NOMO-1 (cell line): ENCODE measurements around the gene RNLS.

ENCODE experiments used
- DNase-seq, 2 experiments: peaks; one replicate each; lab custom pipeline; 2025; ENCODE audit not compliant: unreplicated experiment in 2 of 2; lab: John Stamatoyannopoulos, UW

RNLS gene

DNA sequence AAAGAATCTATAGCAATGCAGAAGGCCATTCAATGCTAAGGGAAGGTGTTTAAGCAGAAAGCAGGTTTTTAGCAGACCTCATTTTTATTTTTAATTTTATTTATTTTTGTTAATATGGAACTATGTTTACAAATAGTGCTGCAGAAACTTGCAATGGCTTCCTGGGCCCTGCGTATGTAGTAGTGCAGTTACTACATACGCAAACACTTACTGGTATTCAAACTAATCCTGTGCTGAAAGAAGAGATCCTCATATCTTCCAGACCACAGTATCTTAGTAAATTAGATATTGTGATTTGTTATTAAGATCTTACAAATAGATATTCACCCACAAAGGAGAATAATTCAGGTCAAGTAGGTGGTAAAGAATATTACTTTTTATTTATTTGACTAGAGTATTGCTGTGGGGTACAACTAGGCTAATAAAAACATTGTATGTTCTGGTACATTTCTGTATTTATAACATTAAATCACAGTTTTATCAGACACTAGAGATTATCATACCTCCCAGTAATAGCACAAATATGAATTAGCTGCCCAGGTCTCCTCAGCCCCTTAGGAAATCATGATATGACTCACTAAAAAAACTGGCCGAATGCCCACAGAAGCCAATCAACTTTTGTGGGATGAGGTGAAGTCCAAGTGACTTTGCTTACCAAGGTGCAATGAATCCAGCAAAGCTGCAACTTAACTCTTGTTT, 57.6 kb downstream of the RNLS start:
- no peak for DNase-seq

GRCh38 chr10:88523739-88524400, 59.2 kb downstream of the RNLS start:
- DNase-seq = no peak

- no peak for DNase-seq
These were observed 60.4 kb downstream of the RNLS start for GRCh38 chr10:88522715-88523114.

DNA sequence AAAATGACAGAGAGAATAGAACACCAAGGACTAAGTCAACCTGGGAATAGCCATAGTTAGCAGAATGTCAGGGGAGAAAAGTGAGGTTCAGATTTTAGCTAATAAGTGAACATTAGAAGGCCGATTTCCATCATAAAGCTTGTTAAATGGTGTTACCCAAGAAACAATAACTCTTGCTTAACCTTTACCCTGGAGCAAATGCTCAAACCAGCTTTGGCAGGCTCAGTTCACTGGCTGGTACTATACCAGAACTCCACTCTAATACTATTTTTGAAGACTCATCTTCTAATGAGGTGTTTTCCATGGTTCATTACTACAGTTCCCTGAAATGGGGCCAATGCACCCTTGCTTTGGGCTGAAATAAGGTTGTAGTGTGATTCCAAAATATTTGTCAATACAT, 61.3 kb downstream of the RNLS start:
- no peak for DNase-seq

DNA sequence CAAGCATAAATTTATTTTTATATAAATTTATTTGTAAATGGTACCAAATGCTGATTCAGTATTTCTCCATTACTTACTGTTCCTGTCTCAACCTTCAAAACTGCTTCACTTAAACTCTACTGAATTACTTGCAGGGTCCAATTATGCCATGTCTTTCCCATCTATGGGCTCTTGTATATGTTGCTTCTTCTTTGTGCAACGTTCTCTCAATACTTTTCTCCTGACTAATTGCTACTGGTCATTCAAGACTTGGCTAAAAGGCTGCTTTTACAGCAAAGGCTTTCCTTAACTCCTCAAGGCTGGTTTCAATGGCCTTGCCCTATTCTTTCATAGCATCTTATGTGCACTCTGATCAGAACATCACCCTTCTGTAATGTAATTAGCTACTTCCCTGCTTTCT, 67.9 kb downstream of the RNLS start:
- DNase-seq = no peak

DNA sequence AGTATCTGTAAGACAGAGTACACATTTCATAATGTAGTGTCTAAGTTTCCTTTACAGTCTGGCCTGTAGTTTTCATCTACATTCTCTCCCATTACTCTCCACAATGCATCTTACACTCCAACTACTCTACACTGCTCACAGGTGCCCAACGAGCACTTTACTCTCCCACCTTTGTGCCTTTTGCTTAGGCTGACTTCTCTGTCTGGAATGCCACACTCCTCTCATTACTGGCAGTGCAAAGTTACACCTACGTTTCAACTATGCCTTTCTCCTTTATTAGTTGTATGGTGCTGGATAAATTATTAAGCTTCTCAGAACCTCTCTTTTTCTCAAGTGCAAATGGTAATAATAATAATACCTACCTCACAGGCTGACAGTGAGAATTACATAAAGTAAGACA, 70.5 kb downstream of the RNLS start:
- DNase-seq = no peak

- no peak for DNase-seq
These were observed 74.3 kb downstream of the RNLS start for GRCh38 chr10:88508796-88509195.

- no peak for DNase-seq
These were observed 75.2 kb downstream of the RNLS start for GRCh38 chr10:88507826-88508453.

GRCh38 chr10:88507404-88507803, 75.7 kb downstream of the RNLS start:
- DNase-seq = no peak

- DNase-seq = no peak
These were observed 77.4 kb downstream of the RNLS start for GRCh38 chr10:88505680-88506215.

- DNase-seq = no peak
These were observed 77.9 kb downstream of the RNLS start for GRCh38 chr10:88505265-88505664.

- no peak for DNase-seq
These were observed 82.5 kb downstream of the RNLS start for GRCh38 chr10:88500656-88501055.

DNA sequence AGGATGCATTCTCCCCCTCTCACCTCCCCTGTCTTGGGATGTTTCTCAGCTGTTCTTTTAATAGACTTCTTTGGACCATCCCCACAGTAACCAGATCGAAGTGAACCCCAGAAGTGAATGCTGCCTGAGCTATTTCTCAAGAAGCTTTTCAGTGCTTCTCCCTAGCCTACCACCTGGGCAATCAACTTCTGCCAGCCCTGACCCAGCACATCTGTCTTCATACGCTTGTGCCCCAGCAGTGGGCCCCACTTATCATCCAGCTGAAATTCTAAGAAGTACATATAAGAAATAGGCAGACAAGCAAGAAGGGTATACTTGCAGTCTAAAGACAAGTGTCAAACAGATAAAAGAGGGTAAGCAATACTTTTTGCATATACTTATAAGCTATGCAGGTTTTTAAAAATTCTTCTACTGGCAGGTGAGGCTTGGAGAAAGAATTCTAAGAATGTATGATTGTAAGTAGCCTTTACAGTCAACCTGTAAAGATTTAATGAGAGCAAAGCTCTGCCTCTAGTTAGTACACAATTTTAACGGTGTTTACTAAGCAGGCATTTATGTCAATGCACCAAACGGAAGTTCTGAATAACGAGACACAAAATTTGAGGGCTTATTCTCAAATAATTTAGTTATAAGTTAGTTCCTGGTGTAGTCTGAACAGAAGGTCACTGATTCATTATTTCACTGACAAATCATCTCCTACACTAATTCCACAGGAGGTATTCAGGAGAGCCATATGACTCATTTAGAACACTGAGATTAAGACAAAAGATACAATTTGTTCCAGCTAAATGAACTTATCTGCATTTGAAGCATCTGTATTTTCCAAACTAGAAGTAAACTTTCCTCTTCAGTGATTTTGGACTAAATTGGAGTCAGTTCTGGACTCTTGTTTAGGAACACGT, 83.3 kb downstream of the RNLS start:
- DNase-seq = no peak

GRCh38 chr10:88497913-88498312, 85.2 kb downstream of the RNLS start:
- no peak for DNase-seq

- no peak for DNase-seq
These were observed 88.6 kb downstream of the RNLS start for GRCh38 chr10:88494537-88494936.

DNA sequence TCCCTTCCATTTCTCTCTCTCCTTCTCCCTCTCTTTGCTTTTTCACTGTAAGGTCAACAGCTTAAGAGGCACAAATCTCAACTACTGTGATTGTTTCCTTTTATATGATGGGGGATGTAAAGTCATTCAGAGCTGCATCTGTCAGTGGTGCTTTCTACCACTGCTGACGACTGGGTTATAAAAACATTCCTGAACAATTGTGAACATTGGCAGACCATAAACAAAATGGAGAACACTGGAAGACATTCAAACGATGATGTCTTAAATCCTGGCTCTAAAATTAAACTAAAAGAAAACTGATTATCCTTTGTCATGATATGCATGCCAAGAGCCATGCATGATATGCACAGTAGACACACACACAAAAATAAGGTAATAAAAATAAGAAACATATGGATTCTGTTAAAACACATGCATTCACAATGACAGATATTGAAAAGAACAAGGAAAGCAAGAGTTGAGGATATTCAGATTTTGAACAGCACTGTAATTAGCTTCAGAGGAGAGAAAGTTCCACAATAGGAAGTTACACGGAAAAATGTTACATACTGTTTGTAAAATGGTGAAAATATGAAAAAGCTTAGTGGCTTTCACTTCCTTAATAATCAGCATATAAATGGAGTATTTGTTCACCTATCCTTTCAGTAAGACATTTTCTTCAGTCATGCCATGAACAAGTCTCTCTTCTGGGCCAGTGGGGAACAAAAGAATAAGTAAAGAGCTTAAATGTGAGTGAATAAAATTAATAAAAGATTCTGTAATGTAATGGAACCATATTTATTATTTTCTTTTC, 89.2 kb downstream of the RNLS start:
- peak in 1 of 2 experiments; percentile 72 for DNase-seq

- DNase-seq = peak; percentile 76 to 88
These were observed 91.8 kb downstream of the RNLS start for GRCh38 chr10:88491314-88491713.

DNA sequence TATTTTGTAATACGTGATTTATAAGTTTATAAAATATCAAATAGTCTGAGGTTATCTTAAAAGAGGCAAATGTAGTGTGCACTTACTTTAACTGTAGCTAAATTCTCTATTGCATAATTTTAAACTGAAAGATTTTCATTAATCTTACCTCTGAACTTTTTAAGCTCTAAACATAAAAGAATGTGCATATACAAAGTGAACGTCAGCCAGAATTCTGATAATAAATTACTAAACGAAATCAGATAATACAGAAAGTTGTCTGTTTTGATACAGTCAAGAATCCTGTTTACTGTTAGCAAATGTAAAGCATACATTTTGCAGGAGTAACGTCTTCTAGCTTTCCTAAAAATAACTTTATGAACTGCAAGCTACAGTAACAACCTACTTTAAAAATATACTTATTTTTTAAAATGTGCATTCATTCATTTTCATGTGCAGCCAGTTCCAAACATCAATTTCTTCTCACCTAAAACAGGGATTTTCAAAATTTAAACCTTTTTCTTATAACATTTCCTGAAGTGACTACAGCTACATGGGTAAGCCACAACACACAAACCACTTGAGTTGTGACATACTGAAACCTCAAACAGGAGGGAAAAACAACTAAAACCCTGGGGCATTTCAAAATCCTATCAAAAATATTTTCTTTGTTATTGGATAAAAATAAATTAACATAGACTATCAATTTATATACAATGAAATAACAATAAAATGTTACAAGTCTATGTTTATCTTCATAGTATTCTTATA, 92.7 kb downstream of the RNLS start:
- peak in 1 of 2 experiments; percentile 74 for DNase-seq

DNA sequence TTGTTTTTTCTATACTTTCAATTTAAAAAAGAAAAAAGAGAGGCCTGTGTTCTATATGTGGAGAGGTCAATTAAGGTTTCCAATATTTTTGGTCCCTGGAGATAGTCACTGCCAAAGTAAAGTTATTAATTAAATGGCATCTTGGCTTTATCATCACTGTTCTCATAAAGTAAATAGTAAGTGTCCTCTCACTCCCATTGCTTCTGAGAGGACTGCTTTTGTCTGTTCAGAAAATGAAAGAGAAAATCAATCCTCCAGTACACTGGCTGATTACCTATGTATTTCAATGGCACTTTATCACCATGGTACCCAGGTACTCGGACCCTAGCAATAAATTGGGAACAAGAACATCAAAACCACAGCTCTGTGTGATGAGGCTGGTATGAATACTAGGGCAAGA, 94.0 kb downstream of the RNLS start:
- no peak for DNase-seq
